Measurements from ENCODE around the gene LGR4. TPM values are rescaled to one million over a fixed set of nuclear protein-coding genes. Genes with fewer than 3 reads are reported as not detected.

LGR4 gene
- total RNA-seq, 1 experiment from 2014 or later = 33.4 TPM

GRCh38 chr11:27384227-27384626 lies 88.4 kb downstream of the LGR4 start:
- CTCF ChIA-PET = no interaction called here

GRCh38 chr11:27383645-27384044 lies 88.9 kb downstream of the LGR4 start:
- ChIA-PET CTCF (no interaction called here), POLR2A (ENCODE audit: unreplicated experiment) (interaction anchor here (1.2 kb wide), 1 partner anchor 89 kb away, joined by 16 read pairs; the partner anchor contains the start of gene LGR4)
- Histone ChIP-seq H3K27me3 (ENCODE audit: insufficient read depth, low read depth) (no peaks in the 10 kb centered on the region), H3K9me3 (ENCODE audit: insufficient read depth, low read depth) (no peaks in the 10 kb centered on the region), H4K20me1 (ENCODE audit: insufficient read depth) (no peaks in the 10 kb centered on the region), H3K4me2 (no peak overlapping the region), H2AFZ (no peak overlapping the region), H3K79me2 (ENCODE audit: low read depth) (no peaks in the 10 kb centered on the region), H3K4me1 (replicated peaks; ENCODE audit: insufficient read depth) (no peaks in the 10 kb centered on the region), H3K27ac (no peak overlapping the region), H3K36me3 (ENCODE audit: low read depth) (no peaks in the 10 kb centered on the region; the same call in 1 of the 2 replicates), H3K4me3 (no peak overlapping the region), H3K9me2 (ENCODE audit: insufficient read depth) (no peaks in the 10 kb centered on the region), H3F3A (ENCODE audit: insufficient read depth, low read depth) (no peaks in the 10 kb centered on the region)
- DNase-seq = no peak
- TF ChIP-seq CTCF (conservative IDR thresholded peaks at IDR 0.05) (no peak), EZH2 (IDR thresholded peaks at IDR 0.05; ENCODE audit: low read depth) (no peak)
- no TSS peak for BruUV-seq (replicated peaks)
- intact Hi-C loops (cut with micrococcal nuclease; ENCODE audit: unreplicated experiment) = no loop called here

More at GRCh38 chr11:27384227-27384626, 88.4 kb downstream of the LGR4 start:
- Histone ChIP-seq H3K4me3 (no peak overlapping the region), H3K9me3 (ENCODE audit: insufficient read depth, low read depth) (no peaks in the 10 kb centered on the region), H3K4me1 (replicated peaks; ENCODE audit: insufficient read depth) (peaks cover 5% of the 10 kb centered on the region; the same call in 1 of the 2 replicates), H3K4me2 (no peak overlapping the region), H2AFZ (no peak overlapping the region), H3K9me2 (ENCODE audit: insufficient read depth) (no peaks in the 10 kb centered on the region), H3K36me3 (ENCODE audit: low read depth) (no peaks in the 10 kb centered on the region; the same call in 1 of the 2 replicates), H3K27me3 (ENCODE audit: insufficient read depth, low read depth) (no peaks in the 10 kb centered on the region), H3F3A (ENCODE audit: insufficient read depth, low read depth) (no peaks in the 10 kb centered on the region), H4K20me1 (ENCODE audit: insufficient read depth) (no peaks in the 10 kb centered on the region), H3K79me2 (ENCODE audit: low read depth) (no peaks in the 10 kb centered on the region), H3K27ac (no peak overlapping the region)
- POLR2A ChIA-PET (ENCODE audit: unreplicated experiment) = no interaction called here
- DNase-seq = no peak
- intact Hi-C loops (cut with micrococcal nuclease; ENCODE audit: unreplicated experiment) = no loop called here
- TF ChIP-seq EZH2 (IDR thresholded peaks at IDR 0.05; ENCODE audit: low read depth) (no peak), CTCF (conservative IDR thresholded peaks at IDR 0.05) (no peak)
- BruUV-seq (replicated peaks) = no TSS peak

- H3K9me3 ChIP-seq (ENCODE audit: insufficient read depth, low read depth) = no peaks in the 10 kb centered on the region
- H4K20me1 ChIP-seq (ENCODE audit: insufficient read depth) = no peaks in the 10 kb centered on the region
- DNase-seq = no peak
- no peak overlapping the region for H3K27ac ChIP-seq
- no peaks in the 10 kb centered on the region for H3F3A ChIP-seq (ENCODE audit: insufficient read depth, low read depth)
- H3K79me2 ChIP-seq (ENCODE audit: low read depth) = no peaks in the 10 kb centered on the region
- no peak overlapping the region for H2AFZ ChIP-seq
- intact Hi-C loops (cut with micrococcal nuclease; ENCODE audit: unreplicated experiment) = no loop called here
- H3K27me3 ChIP-seq (ENCODE audit: insufficient read depth, low read depth) = no peaks in the 10 kb centered on the region
- ChIA-PET POLR2A (ENCODE audit: unreplicated experiment) (interaction anchor here (1.1 kb wide), 1 partner anchor 17 kb away, joined by 3 read pairs; no protein-coding TSS in a partner anchor), CTCF (no interaction called here)
- H3K4me1 ChIP-seq (replicated peaks; ENCODE audit: insufficient read depth) = no peaks in the 10 kb centered on the region
- BruUV-seq (replicated peaks) = no TSS peak
- TF ChIP-seq CTCF (conservative IDR thresholded peaks at IDR 0.05) (no peak), EZH2 (IDR thresholded peaks at IDR 0.05; ENCODE audit: low read depth) (no peak)
- H3K4me3 ChIP-seq = no peak overlapping the region
- H3K4me2 ChIP-seq = no peak overlapping the region
- H3K36me3 ChIP-seq (ENCODE audit: low read depth) = no peaks in the 10 kb centered on the region; the same call in 1 of the 2 replicates
- no peaks in the 10 kb centered on the region for H3K9me2 ChIP-seq (ENCODE audit: insufficient read depth)
Observed at GRCh38 chr11:27381238-27381666, 91.3 kb downstream of the LGR4 start.

All from PC-9 (cell line).